HG02981 (cell line): ENCODE data around the gene HMGN3.
A peak's percentile ranks its signal among the peaks of the same experiment; 100 is the strongest.

ENCODE experiments used
- ATAC-seq: cut with Tn5 transposase; IDR thresholded peaks from one replicate; pipeline ENCODE4 v1.9.1; 2021; ENCODE audit warnings: mild to moderate bottlenecking, moderate library complexity; ENCODE audit not compliant: unreplicated experiment

Gene HMGN3

DNA sequence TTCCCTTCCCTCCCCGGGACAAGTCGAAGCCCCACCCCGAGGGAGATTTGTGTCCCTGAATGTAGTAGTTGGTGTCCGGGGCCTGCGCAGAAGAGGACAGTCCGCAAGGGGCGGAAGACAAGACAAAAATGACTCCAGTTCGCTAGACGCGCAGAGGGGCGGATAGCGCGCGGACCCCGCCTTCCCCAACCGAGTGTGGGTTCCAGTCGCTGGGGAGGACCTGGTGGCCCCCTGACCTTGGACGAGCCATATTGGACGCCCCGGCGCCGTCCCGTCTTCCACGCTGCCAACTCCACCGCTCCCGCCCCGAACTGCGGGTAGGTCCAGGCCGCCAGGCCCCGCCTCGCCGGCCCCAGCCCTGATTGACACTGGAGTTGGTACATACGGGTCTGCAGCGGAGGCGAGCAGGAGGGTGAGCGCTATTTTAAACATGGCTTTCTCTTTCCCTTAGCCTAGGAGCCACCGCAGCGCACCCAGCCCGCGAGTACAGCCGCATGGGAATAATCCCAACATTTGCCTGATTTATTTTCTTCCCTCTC lies 802 bp downstream of the HMGN3 start:
- peak; percentile 62 for ATAC-seq

DNA sequence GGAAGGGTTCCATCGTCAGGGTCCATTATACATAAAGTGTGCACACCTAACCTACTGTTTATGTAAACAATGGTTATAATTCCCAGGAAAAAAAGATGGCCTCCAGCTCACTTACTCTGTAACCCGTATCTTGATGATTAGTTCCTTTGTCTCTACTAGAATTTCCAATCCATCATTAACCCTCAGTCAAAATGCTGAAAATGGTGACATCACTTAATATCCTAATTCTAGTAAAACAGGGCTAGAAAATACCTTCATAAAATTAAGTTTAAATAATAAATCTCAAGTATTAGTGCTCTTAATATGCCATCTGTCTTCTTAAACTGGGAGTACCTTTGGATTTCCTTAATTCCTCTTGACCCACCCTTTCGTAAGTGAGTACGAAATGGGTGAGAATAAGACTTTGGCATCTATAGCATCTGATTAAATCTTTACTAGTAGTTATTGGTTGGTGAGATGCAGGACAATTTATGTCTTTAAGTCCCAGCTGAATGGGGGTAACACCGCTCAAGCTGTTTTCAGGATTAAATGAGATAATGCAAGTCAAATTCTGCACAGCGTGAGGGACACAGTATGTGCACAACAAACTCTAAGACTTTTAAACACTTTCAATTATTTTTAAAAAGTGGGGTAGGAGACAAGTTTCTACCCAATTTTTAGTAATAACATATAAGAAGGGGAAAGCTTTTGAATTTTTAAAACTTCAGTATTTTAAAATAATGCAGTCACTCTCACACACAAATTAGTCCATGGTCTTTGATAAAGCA lies 1.6 kb downstream of the HMGN3 start:
- no peak for ATAC-seq

DNA sequence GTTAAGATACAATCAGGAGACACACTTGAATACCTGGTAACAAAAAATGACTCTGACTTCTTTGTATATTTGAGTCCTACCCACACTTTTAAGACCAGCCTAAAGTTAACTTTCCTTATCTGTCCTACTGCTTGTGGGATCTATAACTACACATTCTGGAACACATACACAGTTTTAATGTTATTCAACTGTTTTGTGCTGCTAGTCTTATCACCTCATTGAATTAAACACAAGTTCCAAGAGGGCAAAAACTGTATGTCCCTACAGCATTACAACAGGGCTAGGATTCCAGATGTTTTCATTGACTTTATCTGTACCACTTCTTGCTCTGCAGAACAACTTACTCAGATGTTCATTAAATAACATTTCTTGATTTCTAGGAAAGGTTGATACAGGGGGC lies 2.8 kb downstream of the HMGN3 start:
- no peak for ATAC-seq

DNA sequence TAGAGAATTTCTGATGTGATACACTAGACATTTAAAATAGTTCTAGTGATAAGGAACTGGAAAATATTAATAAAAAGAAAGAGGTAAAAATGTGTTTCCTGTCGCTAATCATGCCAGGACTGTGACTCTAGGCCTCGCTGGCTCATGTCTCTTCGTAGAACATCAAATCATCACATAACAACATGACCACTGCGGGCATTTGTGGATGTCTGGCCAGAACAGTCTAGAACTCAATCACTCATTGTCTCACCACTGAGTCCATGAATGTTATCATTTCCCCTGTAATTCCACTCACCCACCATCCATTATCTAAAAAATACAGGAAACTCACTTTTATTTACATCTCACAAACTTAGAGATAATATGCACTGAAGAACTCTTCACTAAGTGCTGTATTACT lies 3.4 kb downstream of the HMGN3 start:
- ATAC-seq: no peak

DNA sequence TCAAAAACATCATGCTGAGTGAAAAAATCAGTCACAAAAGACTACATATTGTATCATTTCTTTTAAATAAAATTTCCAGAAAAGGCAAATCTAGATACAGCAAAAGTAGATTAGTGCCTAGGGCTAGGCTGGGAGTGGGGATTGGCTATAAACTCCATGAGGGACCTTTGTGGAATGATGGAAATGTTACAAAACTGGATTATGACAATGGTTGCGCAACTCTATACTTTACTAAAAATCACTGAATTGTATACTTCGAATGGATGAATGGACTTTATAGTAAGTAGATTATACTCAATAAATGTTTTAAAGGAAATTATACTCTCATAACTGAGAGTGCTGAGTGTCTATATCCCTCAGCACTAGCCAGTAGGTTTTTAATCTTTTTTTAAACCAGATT lies 4.3 kb downstream of the HMGN3 start:
- no peak for ATAC-seq

DNA sequence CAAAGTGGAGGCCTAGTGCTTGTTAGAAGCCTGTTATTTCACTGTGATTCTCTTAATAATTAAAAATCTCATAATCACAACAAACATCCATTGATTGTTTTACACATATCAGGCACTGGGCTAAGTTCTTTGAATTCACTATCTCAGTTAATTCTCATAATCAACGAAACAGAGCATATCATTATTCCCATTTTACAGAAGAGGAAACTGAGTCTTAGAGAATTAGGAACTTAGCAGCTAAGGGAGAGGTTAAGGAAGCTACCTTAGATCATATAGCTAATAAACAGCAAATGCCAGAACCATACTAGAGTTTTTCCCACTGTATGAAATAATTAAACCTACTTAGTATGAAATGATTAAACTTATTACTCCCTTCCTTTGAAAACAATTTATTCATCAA lies 7.0 kb downstream of the HMGN3 start:
- ATAC-seq: no peak

DNA sequence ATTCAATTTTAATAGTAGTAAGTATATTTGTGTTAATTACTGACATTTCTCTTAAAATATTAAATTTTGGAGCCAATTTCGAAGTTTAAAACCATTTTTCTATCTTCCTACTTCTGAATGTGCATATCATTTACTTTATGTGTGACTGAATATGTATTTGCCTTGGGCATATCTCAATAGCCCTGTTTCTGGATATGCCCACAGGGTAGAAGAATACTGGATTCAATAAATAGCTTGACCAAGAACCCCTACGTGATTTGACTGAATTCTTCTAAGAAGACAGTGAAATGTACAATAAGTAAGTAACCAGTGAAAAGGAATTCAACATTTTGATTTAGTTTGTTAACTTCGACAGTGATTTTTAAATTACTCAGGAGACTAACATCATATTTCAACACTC lies 7.8 kb downstream of the HMGN3 start:
- no peak for ATAC-seq

DNA sequence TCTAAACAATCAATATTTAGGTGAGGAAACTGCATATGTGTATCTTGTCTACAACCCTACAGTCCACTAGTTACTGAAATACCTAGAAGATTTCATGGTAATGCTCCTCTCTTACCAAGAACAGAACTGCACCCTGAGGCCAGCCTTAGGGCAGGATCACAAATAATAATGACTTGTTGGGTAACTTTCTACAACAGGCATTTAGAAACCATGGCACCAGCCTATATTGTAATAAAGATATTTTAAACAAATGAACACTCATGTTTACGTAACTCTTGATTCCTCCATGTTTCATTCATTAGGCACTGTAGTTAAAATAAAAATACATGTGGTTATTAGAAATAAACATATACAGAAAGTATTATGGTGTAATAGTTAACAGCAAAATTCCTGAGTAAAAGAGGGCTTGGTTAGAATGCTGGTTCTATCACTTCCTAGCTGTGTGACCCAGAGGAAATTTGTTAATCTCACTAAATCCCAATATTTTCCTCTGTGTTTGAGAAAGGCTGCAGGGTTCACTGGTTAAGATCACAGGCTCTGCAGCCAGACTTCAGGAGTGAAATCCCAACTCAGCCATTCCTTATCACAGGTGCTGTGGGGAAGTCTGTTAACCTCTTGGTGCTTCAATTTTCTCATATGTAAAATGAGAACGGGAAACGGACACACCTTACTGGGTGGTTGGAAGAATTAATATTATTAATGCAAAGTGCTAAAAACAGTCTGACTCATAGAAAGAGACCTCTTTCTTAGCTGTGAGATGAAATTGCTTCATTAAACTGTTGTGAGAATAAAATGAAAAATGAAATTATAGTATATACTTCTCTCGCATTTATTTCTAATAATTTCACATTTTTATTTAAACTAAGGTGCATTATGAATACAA lies 8.5 kb downstream of the HMGN3 start:
- no peak for ATAC-seq

DNA sequence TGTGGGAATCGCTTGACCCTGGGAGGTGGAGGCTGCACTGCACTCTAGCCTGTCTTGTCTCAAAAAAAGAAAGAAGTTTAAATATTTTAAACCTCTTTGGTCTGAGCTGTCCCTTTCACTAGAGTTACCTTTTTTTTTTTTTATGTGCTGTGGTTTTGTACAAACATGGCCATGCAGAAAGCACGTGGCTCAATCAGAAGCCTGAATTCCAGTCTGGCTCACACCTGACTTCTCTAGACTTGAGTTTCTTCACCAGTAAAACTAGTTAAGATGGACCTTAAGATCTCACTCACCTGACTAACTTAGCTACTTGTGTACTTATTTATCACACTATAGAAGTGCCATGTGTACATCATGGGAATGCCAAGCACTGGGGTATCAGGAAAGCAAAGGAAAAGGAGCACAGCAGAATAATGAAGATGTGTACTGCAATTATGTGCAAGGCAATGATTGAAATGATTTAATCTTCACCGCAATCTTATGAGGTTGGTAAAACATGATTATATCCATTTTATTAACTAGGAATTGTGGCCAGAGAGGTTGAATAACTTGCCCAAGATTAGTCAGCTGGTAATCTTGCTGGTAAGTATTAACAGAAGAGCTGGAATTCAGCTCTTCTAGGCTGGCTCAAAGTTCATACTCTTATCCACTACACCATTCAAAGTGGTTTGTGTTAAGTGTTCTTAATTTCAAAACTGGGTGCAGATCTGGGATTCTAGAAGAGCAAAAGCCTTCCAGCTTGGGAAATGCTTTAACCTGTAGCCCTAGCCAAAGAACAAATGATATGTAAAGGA lies 10.7 kb downstream of the HMGN3 start:
- ATAC-seq: no peak

DNA sequence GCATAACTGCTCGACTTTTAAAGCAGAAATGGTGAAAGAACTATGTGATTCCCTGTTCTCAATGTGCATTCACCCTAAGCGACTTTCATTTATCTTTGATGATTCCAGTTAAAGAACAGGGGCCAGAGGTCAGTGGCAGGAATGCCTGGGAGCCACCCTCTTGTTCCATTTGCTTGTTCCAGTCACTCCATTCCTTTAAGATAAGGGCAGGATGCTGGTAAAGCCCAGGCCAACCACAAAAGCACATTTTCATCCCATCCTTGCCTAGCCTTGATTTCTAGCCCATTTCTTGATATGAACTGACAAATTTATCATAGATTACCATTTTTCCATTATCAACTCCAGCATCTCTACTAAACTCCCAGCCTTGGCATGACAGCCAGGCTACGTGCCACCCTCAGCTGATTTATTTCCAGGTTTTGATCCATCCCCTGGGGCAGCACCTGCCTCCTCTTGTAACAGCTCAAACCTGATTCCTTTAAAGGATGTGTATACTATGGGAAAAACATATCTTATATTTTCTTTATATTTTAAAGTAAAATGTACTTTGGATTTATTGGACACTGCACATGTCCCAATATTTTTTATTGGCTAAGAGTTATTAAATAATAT lies 19.2 kb downstream of the HMGN3 start:
- no peak for ATAC-seq

DNA sequence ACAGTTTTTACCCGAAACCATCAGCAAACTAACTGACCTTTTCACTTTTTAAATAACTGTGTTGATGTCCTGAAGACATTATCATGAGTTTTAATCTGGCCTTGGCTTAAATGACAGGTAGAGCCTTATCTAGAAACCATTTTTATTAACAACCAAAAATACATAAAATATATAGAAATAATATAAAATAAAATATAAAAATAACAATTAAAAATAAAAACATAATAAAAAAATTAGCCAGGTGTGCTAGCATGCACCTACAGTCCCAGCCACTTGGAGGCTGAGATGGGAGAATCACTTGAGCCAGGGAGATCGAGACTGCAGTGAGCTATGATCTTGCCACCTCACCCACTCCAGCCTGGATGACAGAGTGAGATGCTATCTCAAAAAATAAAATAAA lies 21.6 kb downstream of the HMGN3 start:
- ATAC-seq: no peak

DNA sequence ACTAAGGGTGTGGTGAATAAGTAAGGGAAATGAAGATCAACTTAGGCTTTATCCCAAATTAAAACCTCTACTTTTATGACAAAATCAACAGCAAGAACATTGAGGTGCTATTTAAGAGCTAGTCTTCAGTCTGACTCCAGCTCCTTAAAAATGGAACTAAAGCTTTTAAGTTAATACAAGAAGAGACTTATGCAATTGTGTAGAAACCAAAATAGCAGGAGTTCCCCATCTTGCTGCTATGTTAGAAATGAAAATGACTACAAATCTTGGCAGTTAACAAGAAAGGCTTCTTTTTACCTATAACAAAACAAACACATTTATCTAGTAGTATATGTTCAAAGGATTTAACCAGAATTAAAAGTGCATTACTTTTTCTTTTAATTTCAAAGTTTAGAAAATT lies 25.7 kb downstream of the HMGN3 start:
- no peak for ATAC-seq

DNA sequence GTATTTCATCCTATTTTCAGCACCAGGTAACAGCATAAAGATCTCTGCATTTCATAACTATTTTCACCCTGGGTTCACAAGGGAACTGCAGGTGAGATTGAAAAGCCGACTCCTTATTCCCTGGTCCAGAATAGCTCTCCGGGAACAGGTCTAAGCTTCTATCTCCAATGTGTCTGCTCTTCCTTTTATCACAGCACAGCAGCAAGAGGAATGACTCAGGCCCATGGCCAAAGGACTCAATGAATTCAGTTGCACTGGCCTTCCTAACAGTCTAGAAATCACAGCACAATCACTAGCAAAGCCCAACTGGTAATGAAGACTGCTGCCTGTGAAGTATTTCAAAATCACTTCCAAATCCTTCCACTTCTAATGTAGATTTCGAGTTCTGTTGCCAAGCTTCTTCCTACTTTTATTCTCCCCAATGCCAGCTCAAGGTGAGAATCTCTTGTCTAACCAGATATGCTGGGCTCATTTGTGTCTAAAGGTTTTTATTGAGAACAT lies 30.7 kb downstream of the HMGN3 start:
- no peak for ATAC-seq

DNA sequence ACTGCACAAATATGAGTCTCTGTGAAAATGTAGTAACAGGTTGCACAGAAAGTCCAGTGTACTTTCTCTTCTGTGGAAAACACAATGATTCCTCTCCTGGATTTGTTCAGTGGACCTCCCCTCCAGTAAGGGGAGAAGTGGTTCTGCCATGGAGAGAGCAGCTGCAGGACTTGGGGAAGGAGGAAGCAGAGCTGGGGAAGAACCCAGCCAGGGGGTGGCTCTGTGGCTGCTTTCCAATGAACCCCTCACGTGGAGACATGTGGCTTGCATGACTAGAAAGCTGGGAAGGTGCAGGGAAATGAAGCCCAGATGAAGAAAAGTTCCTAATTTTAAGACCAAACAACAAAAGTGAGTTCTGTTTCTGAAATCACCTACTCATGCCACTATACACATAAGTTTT lies 31.9 kb downstream of the HMGN3 start:
- no peak for ATAC-seq

DNA sequence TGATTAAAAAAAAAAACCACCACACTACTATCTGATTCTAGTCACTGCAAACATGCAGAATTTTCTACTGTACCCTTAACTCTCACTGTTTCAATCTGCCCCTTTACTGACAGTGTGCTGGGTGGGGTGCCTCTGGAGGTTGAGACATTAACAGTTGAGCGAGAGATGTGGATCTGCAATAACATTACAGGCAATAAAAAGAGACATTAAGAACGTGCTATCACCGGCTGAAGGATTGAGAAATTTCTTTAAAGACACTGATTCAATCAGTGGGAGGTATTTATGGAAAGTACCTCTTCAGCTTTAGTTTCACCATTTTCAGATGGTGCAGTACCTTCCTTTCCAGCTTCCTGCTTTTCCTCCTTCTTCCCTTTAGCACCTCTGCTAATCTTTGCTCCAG lies 32.5 kb downstream of the HMGN3 start:
- ATAC-seq: no peak

DNA sequence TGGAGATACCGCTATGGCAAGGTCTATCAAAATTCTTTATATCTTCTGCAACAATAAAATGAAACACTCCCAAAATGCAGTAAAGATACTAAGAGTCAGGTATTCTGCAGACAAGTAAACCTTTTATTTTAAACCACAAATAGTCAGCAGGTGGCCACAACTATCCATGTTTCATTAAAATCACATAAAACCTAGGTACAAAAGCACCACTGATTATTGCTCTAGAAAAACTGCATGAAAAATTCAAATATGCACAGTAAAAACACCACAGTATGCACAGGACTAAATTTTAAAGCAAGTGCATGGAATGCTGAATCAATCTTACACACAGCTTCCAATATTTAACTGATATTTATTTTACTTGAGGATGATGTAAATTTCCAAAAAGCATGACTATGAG lies 33.3 kb downstream of the HMGN3 start:
- ATAC-seq: no peak

DNA sequence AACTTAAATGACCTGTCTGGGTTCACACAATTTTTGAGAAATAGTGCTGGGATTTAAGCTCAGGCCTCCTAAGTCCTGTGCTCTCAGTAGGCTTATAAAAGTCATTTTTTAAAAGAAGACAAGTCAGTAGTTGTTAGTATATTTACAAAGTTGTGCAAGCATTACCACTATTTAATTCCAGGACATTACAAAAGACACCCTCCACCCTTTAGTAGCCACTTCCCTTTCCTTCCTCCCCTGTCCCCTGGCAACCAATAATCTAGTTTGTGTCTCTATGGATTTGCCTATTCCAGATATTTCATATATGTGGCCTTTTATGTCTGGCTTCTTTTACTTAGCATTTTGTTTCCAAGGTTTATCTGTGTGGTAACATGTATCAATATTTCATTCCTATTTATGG lies 37.6 kb downstream of the HMGN3 start:
- no peak for ATAC-seq

DNA sequence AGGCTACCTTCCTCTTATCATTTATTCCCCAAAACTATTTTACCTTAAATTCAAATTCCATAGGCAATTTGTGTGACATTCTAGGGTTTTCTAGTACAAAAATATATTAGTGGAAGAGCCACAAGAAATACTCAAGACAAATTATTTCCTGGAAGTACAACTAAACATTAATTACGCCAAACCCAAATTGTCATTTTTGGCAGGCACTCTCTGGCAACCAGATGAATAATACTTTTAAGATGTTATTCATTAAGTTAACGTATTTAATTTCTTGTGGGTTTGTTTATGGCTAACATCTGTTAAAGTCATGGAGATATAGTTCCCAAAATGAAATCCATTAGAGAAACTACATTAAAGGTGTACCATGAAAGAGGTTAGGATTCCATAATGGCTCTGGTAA lies 40.5 kb downstream of the HMGN3 start:
- ATAC-seq: no peak

DNA sequence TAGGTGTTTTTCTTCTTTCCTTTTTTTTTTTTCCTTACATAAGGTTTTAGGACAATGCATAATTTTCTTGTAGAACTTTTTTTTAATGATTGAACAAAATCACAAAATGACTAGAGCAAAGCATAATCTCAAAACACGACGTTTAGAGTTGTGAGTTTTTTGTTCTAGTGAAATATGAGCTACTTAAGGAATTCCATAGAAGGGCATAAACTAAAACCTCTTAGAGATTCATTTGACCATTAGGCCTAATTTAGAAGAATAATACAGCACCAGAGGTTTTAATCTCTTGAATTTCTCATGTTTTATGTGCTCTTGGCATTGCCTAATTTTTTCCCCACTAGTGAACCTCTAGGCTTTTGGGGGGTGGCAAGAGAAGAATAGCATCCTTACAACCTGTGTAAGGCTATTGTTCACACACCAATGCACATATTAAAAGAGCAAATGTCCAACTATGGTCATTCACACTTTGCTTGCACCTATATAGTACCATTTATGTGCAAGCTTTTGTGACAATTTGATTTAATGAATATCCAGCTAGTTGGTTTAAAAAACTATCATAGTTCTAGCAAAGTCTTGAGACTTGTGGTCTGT lies 44.6 kb downstream of the HMGN3 start:
- no peak for ATAC-seq

DNA sequence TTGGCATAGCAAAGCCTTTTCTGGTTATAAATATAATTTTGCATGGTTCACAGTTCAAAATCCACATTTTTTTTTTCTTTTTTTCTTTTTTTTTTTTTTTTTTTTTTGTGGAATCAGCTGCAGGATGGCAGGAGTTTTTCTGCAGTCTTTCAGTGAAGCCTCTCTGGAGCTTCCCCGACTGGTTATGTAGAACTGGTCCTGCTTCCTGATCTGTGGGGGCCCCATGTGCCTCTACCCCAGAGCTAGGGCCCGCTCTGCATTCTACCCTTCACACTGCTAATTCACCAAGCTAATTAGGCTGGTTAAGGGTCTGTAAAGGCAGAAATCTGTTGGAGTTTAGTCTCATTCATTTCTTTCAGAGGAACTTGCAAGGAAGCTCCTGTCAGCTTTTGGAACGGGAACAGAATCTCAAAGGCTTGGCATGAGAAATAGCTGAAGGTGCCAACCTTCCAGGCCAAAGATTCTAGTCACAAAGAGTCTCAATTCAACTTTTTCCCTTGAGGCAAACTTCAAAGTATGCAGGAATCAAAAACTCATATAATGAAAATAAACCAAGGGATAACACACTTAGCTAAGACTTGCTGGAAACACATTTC lies 45.5 kb downstream of the HMGN3 start:
- no peak for ATAC-seq
